ENCODE measurements around the gene LILRB4. TPM values are rescaled to one million over a fixed set of nuclear protein-coding genes. Genes with fewer than 3 reads are reported as not detected.
"Not testable (repeated sequence)": the region's sequence is repeated elsewhere in the genome, so short reads cannot be mapped to it uniquely, and the experiment has no call there.

LILRB4 gene
- 2.7 TPM in 1 of 2 replicates, not detected in the other for total RNA-seq

DNA sequence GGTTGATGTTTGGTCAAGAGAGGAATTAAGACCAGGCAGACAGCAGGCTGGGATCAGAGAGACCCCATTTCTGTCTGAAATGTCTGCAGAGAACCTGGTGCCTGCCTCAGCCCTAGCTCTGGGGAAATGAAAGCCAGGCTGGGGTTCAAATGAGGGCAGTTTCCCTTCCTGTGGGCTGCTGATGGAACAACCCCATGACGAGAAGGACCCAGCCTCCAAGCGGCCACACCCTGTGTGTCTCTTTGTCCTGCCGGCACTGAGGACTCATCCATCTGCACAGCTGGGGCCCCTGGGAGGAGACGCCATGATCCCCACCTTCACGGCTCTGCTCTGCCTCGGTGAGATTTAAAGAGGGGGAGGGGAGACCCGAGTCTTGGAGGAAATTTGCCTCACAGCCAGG, at the start of gene LILRB4:
LILRB4 (plus strand) TSS at position 256 of the 400 bp plus-strand sequence; CDS start at position 305, 49 bp downstream.
- no peaks in the 10 kb centered on the region for H3K36me3 ChIP-seq (ENCODE audit: control insufficient read depth, insufficient read depth, low read length)
- no peak for DNase-seq (ENCODE audit: low read depth)
- TF ChIP-seq CTCF (IDR thresholded peaks at IDR 0.05; ENCODE audit: insufficient read depth, low read length, poor library complexity, severe bottlenecking) = no peak

GRCh38 chr19:54614726-54615125, 48.1 kb upstream of the LILRB4 start:
- H3K4me3 ChIP-seq (ENCODE audit: low read depth, low read length) = no peak overlapping the region
- DNase-seq (ENCODE audit: low read depth) = no peak
- no peak for TF ChIP-seq CTCF (IDR thresholded peaks at IDR 0.05; ENCODE audit: insufficient read depth, low read length, poor library complexity, severe bottlenecking)
- H3K27me3 ChIP-seq (ENCODE audit: control insufficient read depth, insufficient read depth, low read length) = no peaks in the 10 kb centered on the region
- no peaks in the 10 kb centered on the region for H3K36me3 ChIP-seq (ENCODE audit: control insufficient read depth, insufficient read depth, low read length)

More for the DNA sequence above, at the start of gene LILRB4:
- Histone ChIP-seq H3K4me3 (ENCODE audit: low read depth, low read length) (no peak within 1 kb of the TSS), H3K27me3 (ENCODE audit: control insufficient read depth, insufficient read depth, low read length) (no peaks in the 10 kb centered on the region)

DNA sequence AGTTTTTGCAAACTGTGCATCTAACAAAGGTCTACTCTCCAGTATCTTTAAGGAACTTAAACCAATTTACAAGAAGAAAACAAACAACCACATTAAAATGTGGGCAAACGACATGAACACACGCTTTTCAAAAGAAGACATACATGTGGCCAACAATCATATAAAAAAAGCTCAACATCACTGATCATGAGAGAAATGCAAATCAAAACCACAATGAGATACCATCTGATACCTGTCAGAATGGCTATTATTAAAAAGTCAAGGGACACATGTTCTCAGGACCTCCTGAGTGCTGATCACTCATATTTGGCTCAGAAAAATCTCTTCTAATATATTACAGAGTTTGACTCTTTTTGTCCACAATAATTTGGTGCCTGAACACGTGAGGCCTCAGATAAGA, 46.7 kb upstream of the LILRB4 start:
- Histone ChIP-seq H3K4me3 (ENCODE audit: low read depth, low read length) (no peak overlapping the region), H3K36me3 (ENCODE audit: control insufficient read depth, insufficient read depth, low read length) (no peaks in the 10 kb centered on the region), H3K27me3 (ENCODE audit: control insufficient read depth, insufficient read depth, low read length) (no peaks in the 10 kb centered on the region)
- DNase-seq (ENCODE audit: low read depth) = no peak
- TF ChIP-seq CTCF (IDR thresholded peaks at IDR 0.05; ENCODE audit: insufficient read depth, low read length, poor library complexity, severe bottlenecking) = no peak

DNA sequence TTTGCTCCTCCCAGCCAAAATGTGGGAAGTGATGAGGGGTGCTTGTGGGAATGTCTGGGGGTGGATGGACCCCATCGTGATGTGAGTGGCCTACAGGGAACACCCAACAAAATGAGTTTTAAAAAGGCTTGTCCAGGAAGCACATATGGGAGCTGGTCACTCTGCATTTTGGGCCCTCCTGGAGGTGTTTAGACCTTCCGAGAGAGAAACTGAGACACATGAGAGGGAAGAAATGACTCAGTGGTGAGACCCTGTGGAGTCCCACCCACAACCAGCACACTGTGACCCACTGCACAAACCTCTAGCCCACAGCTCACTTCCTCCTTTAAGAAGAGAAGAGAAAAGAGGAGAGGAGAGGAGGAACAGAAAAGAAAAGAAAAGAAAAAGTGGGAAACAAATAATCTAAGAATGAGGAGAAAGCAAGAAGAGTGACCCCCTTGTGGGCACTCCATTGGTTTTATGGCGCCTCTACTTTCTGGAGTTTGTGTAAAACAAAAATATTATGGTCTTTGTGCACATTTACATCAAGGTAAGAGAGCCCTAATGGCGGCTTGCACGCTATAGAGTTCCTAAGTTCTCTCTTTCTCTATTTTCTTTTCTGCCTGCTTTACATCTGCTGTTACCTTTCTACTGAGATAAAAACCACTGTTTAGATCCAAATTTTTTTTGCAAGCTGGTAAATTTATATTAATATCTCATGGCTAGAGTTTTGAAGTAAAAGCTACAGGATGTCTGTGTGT, 45.8 kb upstream of the LILRB4 start:
- Histone ChIP-seq H3K4me3 (ENCODE audit: low read depth, low read length) (no peak overlapping the region), H3K27me3 (ENCODE audit: control insufficient read depth, insufficient read depth, low read length) (no peaks in the 10 kb centered on the region), H3K36me3 (ENCODE audit: control insufficient read depth, insufficient read depth, low read length) (no peaks in the 10 kb centered on the region)
- TF ChIP-seq CTCF (IDR thresholded peaks at IDR 0.05; ENCODE audit: insufficient read depth, low read length, poor library complexity, severe bottlenecking) = no peak
- DNase-seq (ENCODE audit: low read depth) = no peak

DNA sequence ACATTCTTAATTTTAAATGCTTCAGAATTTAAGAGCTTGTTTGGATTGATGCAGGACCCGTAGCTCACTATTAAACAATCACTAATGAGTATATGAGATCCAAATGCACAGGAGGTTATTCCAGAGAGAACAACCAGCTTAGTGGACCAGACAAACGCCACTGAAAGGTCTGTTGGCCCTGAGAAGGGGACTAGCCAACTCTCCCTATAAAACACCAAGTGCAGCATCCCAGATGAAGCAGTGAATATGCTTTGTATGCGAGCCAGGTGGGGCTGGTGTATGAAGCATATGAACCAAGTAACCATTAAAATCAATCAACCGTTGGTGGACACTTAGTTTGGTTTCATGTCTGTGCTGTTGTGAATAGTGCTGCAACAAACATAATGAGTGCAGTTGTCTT, 42.3 kb upstream of the LILRB4 start:
- Histone ChIP-seq H3K27me3 (ENCODE audit: control insufficient read depth, insufficient read depth, low read length) (no peaks in the 10 kb centered on the region), H3K36me3 (ENCODE audit: control insufficient read depth, insufficient read depth, low read length) (no peaks in the 10 kb centered on the region), H3K4me3 (ENCODE audit: low read depth, low read length) (no peak overlapping the region)
- no peak for DNase-seq (ENCODE audit: low read depth)
- TF ChIP-seq CTCF (IDR thresholded peaks at IDR 0.05; ENCODE audit: insufficient read depth, low read length, poor library complexity, severe bottlenecking) = no peak

- H3K4me3 ChIP-seq (ENCODE audit: low read depth, low read length) = no peak overlapping the region
- no peak for DNase-seq (ENCODE audit: low read depth)
- H3K27me3 ChIP-seq (ENCODE audit: control insufficient read depth, insufficient read depth, low read length) = no peaks in the 10 kb centered on the region
- no peak for TF ChIP-seq CTCF (IDR thresholded peaks at IDR 0.05; ENCODE audit: insufficient read depth, low read length, poor library complexity, severe bottlenecking)
- H3K36me3 ChIP-seq (ENCODE audit: control insufficient read depth, insufficient read depth, low read length) = no peaks in the 10 kb centered on the region
These were observed 40.4 kb upstream of the LILRB4 start for GRCh38 chr19:54622431-54622830.

DNA sequence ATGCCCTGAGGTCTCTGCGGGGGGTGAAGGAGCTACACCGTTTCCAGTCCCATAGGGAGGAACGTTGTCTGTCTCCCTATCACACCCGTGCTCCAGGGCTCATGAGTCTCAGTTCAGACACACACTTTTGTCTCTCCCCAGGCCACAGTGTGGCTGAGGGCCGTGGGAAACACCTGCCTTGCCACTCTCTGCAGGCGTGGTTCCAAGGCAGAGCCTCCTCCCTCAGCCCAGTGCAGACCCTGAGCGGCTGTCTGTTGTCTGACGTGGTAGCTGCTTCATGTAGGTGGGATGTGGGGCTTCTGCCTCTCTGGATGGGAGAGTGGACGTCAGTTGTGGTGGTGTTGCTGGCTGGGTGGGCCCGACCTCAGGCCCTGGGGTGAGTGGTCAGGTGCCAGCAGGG, 38.6 kb upstream of the LILRB4 start:
- H3K4me3 ChIP-seq (ENCODE audit: low read depth, low read length) = not testable (repeated sequence)

DNA sequence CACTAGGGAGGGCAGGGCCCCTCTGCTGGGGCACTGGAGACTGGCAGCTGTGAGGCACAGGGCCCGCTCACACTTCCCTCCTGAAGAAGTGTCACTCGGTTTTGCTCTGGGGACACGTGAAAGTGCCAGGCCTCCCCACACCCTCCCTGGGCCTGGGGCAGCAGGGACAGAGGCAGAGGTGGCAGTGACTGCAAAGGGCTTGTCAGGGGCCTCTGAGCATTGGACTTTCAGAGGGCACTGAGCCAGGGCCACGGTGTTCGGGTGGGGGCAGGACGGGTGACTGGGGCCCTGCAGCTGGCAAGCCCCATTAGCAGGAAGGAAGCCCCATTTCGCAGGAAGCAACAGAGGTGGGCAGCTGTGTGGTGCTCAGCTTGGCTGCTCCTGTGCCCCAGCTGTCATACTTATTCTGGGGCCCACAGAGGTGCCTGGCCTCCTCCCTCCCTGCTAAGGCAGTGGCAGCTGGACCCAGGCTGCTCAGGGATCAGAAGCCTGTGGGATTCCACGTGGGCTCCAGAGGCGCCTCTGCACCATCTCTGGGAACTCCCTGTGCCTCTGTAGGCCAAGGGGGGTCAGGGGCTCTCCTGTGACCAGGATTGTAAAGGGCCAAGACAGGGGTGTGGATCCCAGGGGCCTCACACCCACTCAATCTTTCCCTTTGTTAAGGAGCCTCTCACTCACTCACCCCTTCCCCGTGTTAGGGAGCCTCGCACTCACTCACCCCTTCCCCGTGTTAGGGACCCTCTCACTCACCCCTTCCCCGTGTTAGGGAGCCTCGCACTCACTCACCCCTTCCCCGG, 37.7 kb upstream of the LILRB4 start:
- H3K4me3 ChIP-seq (ENCODE audit: low read depth, low read length); DNase-seq (ENCODE audit: low read depth); H3K27me3 ChIP-seq (ENCODE audit: control insufficient read depth, insufficient read depth, low read length); H3K36me3 ChIP-seq (ENCODE audit: control insufficient read depth, insufficient read depth, low read length): not testable (repeated sequence)

More for the DNA sequence above, 38.6 kb upstream of the LILRB4 start:
- not testable (repeated sequence) for H3K27me3 ChIP-seq (ENCODE audit: control insufficient read depth, insufficient read depth, low read length); H3K36me3 ChIP-seq (ENCODE audit: control insufficient read depth, insufficient read depth, low read length); DNase-seq (ENCODE audit: low read depth)

Measured in kidney epithelial cell (primary cell).